HG02642 (cell line): ENCODE data around the gene GPER1.
"Not testable (repeated sequence)": the region's sequence is repeated elsewhere in the genome, so short reads cannot be mapped to it uniquely, and the experiment has no call there.

Experiments used
- ATAC-seq: cut with Tn5 transposase; IDR thresholded peaks from one replicate; pipeline ENCODE4 v1.9.1; 2021; ENCODE audit warnings: mild to moderate bottlenecking; ENCODE audit not compliant: unreplicated experiment, poor library complexity

Gene GPER1

DNA sequence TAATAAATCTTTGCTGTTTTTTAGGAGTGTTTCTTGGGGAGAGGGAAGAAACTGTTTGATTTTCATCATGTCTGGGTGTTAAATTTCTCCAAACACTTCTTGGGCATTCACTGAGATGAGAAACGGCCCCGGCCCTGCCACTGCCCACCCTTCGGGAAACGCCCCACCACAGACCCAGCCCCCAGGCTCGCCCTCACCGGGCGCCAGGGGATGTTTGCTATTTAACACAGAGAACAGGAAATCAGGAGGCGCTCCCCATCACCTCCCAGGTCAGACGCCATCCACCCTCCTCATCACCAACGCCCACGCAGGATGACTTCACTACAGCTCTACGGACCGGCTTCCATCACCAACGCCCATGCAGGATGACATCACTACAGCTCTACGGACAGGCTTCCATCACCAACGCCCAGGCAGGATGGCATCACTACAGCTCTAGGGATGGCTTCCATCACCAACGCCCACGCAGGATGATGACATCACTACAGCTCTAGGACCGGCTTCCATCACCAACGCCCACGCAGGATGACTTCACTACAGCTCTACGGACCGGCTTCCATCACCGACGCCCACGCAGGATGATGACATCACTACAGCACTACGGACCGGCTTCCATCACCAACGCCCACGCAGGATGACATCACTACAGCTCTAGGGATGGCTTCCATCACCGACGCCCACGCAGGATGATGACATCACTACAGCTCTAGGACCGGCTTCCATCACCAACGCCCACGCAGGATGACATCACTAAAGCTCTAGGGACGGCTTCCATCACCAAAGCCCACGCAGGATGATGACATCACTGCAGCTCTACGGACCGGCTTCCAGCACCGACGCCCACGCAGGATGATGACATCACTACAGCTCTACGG is 27.5 kb downstream of the GPER1 start:
- not testable (repeated sequence) for ATAC-seq

DNA sequence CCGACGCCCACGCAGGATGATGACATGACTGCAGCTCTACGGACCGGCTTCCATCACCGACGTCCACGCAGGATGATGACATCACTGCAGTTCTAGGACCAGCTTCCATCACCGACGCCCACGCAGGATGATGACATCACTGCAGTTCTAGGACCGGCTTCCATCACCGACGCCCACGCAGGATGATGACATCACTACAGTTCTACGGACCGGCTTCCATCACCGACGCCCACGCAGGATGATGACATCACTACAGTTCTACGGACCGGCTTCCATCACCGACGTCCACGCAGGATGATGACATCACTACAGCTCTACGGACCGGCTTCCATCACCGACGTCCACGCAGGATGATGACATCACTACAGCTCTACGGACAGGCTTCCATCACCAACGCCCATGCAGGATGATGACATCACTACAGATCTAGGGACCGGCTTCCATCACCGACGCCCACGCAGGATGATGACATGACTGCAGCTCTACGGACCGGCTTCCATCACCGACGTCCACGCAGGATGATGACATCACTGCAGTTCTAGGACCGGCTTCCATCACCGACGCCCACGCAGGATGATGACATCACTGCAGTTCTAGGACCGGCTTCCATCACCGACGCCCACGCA is 28.6 kb downstream of the GPER1 start:
- not testable (repeated sequence) for ATAC-seq

DNA sequence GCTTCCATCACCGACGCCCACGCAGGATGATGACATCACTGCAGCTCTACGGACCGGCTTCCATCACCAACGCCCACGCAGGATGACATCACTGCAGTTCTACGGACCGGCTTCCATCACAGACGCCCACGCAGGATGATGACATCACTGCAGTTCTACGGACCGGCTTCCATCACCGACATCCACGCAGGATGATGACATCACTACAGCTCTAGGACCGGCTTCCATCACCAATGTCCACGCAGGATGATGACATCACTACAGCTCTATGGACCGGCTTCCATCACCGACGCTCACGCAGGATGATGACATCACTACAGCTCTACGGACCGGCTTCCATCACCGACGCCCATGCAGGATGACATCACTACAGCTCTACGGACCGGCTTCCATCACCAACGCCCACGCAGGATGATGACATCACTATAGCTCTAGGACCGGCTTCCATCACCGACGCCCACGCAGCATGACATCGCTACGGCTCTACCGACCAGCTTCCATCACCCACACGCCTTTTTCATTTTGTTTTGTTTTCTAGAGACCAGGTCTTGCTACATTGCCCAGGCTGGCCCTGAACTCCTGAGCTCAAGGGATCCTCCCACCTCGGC is 29.5 kb downstream of the GPER1 start:
- ATAC-seq: no peak

DNA sequence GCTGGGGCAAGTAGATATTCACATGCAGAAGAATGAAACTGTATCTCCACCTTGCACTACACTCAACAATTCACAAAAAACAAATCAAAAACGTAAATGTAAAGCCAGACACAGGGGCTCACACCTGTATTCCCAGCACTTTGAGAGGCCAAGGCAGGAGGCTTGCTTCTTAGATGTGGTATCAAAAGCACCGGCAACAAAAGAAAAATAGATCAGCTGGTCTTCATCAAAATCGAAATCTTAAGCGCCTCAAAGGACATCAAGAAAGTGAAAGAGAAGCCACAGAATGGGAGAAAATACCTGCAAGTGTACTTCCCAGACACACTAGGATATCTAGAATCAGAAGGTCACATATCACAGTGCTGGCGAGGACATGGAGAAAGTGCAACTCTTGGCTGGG is 31.3 kb downstream of the GPER1 start:
- no peak for ATAC-seq

DNA sequence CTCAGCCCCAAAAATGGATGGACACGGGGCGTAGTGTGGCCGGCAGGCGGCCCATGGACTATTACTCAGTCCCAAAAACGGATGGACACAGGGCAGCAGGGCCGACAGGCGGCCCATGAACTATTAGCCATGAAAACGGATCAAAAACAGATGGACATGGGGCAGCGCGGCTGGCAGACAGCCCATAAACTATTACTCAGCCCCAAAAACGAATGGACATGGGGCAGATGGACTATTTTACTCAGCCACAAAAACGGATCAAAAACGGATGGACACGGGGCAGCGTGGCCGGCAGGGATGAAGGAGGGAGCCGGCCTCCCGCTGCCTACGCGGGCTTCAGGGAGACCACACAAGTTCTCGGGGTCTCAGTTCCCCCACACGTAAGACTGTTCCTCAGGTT is 32.9 kb downstream of the GPER1 start:
- no peak for ATAC-seq

DNA sequence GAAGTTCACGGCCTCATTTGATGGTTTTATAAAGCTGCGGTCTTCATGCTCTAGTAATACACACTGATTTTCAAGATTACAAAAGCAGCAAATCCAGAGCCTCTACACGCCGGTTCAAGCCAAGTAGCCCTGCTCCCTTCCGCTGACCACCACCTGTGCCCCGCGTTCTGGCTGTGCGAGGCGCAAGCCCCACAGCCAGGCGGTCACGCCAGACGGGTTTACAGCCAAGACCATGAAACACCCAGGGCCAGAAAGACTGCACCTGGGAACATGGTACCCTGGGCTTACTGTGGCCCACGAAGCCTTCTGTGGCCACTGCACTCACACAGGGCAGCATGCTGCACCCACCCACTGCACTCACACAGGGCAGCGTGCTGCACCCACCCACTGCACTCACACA is 33.6 kb downstream of the GPER1 start:
- no peak for ATAC-seq

DNA sequence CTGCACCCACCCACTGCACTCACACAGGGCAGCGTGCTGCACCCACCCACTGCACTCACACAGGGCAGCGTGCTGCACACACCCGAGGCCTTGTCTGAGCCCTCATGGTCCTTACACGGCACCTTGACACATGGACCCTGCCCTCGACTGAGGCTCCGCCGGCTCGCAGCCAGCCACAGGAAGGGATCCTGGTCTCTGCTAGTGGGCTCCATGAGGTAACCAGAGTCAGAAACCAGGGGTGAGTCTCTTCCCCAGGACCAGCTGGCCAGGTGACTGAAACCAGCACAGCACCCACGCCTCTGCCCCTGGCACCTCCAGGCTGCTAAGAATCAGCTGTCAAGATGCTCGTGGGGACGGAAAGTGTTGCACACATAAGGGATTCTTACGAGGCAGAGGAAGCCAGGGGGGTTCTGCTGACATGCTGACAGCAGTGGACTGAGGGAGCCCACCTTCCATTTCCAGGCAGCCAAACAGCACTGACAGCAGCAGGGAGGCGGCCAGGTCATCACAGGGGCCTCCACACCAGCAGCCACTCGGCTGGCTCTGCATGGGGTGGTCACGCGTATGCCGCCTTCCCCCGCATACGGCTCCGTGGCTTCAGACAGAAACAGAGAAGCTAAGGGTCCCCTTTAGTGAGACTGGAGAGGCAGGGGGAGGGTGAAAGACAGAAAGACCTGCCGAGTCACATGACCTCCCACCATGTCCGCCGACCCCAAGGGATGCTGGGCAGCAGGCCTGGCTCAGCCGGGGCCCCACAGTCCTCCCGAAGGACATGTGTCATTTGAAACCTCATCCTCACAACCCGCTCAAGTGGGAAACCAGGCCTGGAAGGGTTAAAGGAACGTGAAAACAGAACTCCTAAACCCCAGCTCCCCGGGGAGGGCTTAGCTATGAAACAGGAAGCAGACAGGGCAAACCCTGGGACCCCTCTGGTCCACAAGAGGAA is 34.2 kb downstream of the GPER1 start:
- ATAC-seq: no peak

DNA sequence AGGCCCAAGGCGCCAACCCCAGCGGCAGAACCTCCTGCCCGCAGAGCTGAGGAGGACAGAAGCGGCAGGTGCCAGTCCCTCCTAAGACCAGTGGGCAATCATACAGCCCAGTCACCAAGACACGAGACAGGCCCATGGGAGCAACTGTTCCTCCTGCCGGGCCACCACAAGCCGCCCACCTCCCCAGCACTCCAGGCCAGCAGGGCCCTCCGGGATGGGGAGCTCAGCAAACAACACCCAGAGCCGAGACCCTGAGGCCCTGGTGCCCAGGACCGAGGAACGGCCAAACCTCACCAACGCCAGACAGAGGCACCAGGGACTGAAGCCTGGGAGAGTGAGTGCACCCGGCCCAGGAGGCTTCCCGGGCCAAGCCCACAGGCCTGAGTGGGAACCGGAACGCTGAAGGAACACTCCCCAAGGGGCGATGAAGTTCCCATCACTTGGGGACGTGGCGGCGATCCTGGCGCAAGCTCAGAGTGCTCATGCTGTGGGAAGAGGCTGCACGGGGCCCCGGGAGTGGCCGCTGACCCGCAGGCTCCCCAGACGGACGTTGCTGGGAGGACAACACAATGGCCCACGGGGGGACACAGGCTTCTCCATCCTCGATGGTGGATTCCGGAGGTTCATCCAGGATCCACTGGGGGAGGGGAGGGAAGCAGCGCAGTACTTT is 35.1 kb downstream of the GPER1 start:
- no peak for ATAC-seq

DNA sequence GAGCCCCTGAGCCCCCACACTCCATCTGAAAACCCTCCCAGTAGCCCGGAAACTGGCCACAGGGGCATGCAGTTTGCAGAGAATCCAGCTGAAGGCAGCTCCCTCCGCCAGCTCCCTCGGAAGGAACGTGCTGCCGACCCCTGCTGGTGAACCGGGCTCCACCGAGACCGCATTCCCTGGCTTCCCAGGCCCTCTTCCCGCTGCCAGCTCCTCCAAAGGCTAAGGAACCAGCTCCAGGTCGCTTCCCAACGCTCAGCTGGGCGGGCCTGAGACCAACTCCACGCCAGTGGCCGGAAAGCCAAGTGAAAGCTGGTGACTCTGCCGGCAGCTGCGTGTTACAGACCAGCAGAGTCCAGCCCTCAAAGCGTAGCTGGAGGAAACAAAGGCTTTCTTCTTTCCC is 35.8 kb downstream of the GPER1 start:
- no peak for ATAC-seq

DNA sequence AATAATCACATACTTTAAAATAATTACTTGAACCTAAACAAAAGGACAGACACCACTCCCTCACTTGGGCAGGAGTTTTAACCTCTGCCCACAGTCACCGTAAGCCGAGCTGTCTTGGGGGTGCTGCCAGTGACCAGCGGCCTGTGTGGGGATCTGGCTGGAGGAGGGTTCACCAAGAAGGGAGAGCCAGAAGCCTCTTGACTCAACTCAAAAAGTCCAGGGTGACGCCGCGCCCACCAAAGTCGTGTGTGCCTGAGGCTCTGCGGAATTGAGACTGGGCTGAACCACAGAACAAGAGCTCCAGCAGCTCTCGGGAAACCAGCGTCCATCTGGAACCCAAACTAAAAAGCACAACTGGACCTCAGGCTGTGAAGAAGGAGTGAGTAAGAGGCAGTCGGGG is 36.3 kb downstream of the GPER1 start:
- ATAC-seq: no peak

DNA sequence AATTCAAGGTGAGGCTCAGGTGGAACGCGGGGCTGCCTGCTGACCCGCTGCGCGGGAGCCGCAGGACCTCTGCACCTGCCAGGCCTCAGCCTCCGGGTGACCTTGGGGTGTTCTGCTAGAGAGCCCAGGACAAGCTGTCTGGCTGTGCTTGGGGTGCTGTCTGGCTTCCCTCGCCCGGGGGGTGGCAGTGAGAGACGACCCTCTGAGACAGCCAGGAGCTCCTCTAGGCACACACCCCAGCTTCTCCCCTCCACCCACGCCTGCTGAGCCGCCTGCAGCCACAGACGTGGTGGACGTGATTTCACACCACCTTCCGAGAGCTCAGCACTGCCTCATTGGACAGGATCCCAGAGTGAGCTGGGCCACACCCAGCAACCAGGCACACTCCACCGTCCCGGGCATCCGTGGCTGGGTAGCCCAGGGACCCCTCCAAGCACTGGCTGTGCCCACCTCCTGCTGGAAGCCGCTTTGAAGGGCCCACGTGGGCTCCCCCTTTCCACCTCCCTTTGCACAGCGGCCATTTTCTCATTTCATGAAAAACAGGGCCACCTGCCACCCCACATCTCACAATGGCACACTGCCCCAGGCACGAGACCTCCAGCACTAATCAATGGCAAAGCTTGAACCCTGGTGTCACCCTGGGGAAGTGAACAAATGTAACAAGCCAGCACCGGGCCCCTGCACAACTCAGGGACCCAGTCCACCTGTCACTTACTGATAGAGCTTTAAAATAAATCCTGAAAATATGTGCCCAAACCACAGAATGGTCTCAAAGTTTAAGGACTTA is 37.1 kb downstream of the GPER1 start:
- ATAC-seq: no peak

DNA sequence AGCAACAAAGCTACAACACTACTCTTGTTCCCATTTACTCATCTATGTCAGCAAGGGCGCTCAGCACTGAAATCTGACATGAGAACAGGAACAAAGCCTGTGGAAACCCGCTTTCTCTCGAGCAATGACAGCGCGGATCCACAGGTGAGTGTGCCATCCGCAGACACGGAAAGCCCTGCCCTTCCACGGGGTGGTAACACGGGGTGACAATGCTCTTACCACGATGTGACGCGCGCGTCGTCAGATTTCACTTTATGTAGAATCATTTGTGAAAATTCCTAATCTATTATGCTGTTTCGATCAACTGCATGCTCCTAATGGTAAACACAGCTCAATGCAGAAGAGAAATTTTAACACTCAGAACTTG is 37.7 kb downstream of the GPER1 start:
- ATAC-seq: no peak

DNA sequence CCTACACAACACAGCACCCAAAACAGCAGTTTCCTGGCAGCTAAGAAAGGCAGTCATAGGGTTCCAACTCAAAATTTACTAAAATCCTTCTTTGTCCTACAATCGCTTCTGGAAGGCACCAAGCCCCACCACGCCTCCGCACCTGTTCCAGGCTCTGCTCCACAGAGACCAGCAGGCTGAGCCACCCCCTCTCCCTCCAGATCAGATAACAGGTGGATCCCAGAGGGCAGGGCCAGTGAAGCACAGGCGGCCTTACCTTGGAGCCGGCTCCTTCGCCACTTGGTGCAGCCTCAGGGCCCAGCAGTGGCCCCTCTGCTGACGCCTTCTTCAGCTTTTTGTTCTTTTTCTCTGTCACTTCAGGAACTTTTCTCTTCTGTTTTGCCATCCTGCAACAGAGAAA is 39.1 kb downstream of the GPER1 start:
- ATAC-seq: no peak

DNA sequence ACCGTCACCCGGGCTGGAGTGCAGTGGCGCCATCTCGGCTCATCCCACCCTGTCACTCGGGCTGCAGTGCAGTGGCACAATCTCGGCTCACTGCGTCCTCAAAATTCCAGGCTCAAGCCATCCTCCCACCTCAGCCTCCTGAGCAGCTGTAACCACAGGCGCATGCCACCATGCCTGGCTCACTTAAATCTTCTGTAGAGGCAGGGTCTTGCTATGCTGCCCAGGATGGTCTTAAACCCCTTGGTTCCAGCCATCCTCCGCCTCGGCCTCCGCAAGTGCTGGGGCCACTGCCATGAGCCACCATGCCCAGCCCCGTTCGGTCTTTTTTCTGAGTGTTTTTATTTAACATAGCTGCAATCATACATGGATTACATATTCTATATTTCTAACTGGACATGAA is 41.5 kb downstream of the GPER1 start:
- ATAC-seq: no peak

DNA sequence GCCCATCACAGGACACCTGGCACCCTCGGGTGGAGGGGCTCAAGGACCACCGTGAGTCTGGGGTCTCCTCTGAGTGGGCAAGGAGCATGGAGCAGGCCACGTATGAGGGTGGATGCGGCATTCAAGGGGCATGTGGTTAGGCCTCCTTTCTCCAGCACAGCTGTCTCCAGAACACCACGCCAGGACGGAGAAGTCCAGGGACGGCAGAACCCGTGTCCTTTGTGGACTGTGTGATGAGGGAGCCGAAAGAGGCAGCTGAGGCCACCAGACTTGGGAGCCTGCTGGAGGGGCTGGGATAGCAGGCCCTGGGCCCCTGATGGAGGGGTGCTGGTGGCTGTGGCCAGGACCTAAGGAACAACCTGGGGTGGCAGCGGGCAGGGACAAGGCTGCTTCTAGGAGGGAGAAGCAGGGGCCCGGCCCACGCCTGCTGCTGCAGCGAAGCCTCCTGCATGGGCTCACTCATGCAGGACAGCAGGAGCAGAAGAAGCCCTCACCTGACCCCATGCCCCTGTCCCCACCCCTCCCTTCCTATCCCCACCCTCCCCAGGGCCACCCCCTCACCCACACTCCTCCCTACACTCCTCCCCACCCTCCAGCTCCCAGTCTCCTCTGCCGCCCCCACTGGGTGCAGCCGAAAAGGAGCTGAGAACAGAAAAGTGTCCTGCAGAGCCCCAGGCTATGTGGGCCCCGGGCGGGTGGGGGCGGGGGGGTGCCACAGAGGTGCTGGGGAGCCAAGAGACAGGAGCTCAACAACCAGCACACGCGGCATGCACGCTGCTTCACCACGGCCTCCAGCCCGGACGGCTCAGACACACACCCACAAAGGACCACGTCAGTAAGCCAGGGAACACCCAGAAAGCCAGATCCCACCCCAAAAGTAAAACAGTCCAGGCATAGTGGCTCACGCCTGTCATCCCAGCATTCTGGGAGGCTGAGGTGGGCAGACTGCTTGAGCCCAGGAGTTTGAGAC is 42.4 kb downstream of the GPER1 start:
- no peak for ATAC-seq

DNA sequence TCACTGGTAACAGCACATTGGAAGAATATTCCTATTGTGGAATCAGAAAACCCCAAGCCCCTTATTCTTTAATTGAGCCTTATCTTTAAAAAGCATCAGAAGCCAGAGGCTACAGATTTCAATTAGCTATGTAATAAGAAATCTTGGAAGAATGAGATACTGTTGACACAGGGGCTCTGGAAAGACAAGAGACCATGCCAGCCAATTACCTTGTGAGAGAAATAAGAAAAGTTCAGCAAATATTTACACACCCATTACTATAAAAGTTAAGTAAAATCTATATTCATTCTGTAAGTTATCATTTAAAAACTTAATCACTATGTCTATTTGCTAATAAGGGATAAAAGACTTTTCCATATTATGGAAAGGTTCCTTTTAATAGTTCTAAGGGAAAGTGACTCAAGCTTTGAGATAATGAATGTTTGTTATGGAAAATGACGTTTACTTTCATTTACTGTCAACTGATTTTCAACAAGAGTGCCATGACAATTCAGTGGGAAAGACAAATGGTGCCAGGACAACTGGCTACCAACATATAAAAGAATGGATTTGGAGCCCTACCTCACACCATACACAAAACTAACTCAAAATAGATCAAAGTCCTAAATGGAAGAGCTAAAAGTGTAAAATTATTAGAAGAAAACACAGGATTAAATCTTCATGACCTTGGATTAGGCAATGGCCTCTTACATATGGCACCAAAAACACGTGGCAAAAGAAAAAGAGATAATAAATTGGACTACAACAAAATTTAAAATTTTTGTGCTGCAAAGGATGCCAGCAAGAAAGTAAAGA is 43.8 kb downstream of the GPER1 start:
- ATAC-seq: no peak

DNA sequence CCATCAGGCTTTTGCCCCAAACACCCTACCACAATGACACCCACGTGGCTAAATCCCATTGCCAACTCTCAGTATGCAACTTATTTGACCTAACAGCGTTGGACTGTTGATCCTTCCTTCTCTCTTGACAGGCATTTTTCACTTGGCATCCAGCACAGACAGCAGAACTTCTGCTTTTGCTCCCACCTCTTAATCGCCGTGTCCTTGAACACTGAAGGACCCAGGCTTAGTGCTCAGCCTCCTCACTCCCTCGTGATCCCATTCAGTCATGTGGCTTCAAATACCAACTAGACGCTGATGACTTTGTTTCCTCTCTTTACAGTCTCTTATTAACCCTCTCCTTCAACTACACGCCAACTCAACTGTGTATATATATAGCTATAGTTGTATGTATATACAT is 47.0 kb downstream of the GPER1 start:
- ATAC-seq: no peak
